T-helper 17 cell (primary cell): Measurements from ENCODE around the gene AMN. TPM values are rescaled to one million over a fixed set of nuclear protein-coding genes. Genes with fewer than 3 reads are reported as not detected.
"Not testable (repeated sequence)": the region's sequence is repeated elsewhere in the genome, so short reads cannot be mapped to it uniquely, and the experiment has no call there.

Experiments
- ATAC-seq: fragments of 150-1000 bp; cut with Tn5 transposase; 2 replicates; pipeline ENCODE4 v1.10.0; 2021; ENCODE audit warnings: mild to moderate bottlenecking, moderate library complexity
- DNase-seq, 3 donors: peaks; one replicate each; pipeline versions ENCODE4 v3.0.0 to v3.0.0-alpha.2; 2020 to 2021
- H3K9me3 ChIP-seq: one replicate; pipeline ENCODE4 v1.7.0; 2013; ENCODE audit warnings: low read length, mild to moderate bottlenecking; ENCODE audit not compliant: control insufficient read depth, poor library complexity, severe bottlenecking
- H3K27ac Mint-ChIP-seq: one replicate; pipeline ENCODE4 v1.8.0; 2022; ENCODE audit warnings: mild to moderate bottlenecking, moderate library complexity, mixed read lengths
- H3K27me3 Mint-ChIP-seq: one replicate; pipeline ENCODE4 v1.8.0; 2022; ENCODE audit warnings: mixed read lengths
- H3K36me3 Mint-ChIP-seq: one replicate; pipeline ENCODE4 v1.8.0; 2022; ENCODE audit warnings: low read depth, mixed read lengths
- H3K4me1 Mint-ChIP-seq: one replicate; pipeline ENCODE4 v1.8.0; 2022; ENCODE audit warnings: mild to moderate bottlenecking, mixed read lengths
- H3K4me3 Mint-ChIP-seq: one replicate; pipeline ENCODE4 v1.8.0; 2022; ENCODE audit warnings: mild to moderate bottlenecking, moderate library complexity, mixed read lengths
- total RNA-seq, 4 donors: library from RNA in 2 of 4; stranded (reverse) in 2 of 4; gene quantifications; one replicate each; pipeline ENCODE4 v1.2.3 and lab custom pipeline; 2022 to 2026

The AMN gene
- total RNA-seq, 2 donors from 2014 or later, result 0.65 to 2.3 TPM

GRCh38 chr14:102889615-102890014 is 32.8 kb upstream of the AMN start:
- no peaks in the 10 kb centered on the region for H3K4me1 Mint-ChIP-seq
- H3K4me3 Mint-ChIP-seq, result no peak overlapping the region
- no peak overlapping the region for H3K27ac Mint-ChIP-seq
- no peaks in the 10 kb centered on the region for H3K27me3 Mint-ChIP-seq
- ATAC-seq, result no peak
- H3K36me3 Mint-ChIP-seq, result no peaks in the 10 kb centered on the region
- DNase-seq, result no peak
- no peaks in the 10 kb centered on the region for H3K9me3 ChIP-seq

- H3K36me3 Mint-ChIP-seq, result no peaks in the 10 kb centered on the region
These were observed 31.4 kb upstream of the AMN start for GRCh38 chr14:102891111-102891510.

GRCh38 chr14:102891556-102891955 is 30.9 kb upstream of the AMN start:
- no peak overlapping the region for H3K27ac Mint-ChIP-seq
- H3K27me3 Mint-ChIP-seq, result no peaks in the 10 kb centered on the region

More at GRCh38 chr14:102891111-102891510, 31.4 kb upstream of the AMN start:
- ATAC-seq, result no peak
- H3K4me3 Mint-ChIP-seq, result no peak overlapping the region
- H3K4me1 Mint-ChIP-seq, result no peaks in the 10 kb centered on the region
- no peak for DNase-seq
- H3K27ac Mint-ChIP-seq, result no peak overlapping the region
- no peaks in the 10 kb centered on the region for H3K9me3 ChIP-seq
- no peaks in the 10 kb centered on the region for H3K27me3 Mint-ChIP-seq

GRCh38 chr14:102892651-102893050 is 29.8 kb upstream of the AMN start:
- H3K4me1 Mint-ChIP-seq, result no peaks in the 10 kb centered on the region
- DNase-seq, result no peak
- no peak overlapping the region for H3K27ac Mint-ChIP-seq
- ATAC-seq, result no peak
- H3K4me3 Mint-ChIP-seq, result no peak overlapping the region
- H3K27me3 Mint-ChIP-seq, result no peaks in the 10 kb centered on the region
- H3K9me3 ChIP-seq, result no peaks in the 10 kb centered on the region
- H3K36me3 Mint-ChIP-seq, result no peaks in the 10 kb centered on the region

More at GRCh38 chr14:102891556-102891955, 30.9 kb upstream of the AMN start:
- Mint-ChIP-seq H3K36me3 (no peaks in the 10 kb centered on the region), H3K4me3 (no peak overlapping the region), H3K4me1 (no peaks in the 10 kb centered on the region)
- DNase-seq, result no peak
- H3K9me3 ChIP-seq, result no peaks in the 10 kb centered on the region
- no peak for ATAC-seq

- H3K36me3 Mint-ChIP-seq, result no peaks in the 10 kb centered on the region
- peak overlapping the region; percentile 14 for H3K27ac Mint-ChIP-seq
- ATAC-seq, result no peak
- no peak for DNase-seq
- H3K4me1 Mint-ChIP-seq, result peaks cover 2% of the 10 kb centered on the region
- no peaks in the 10 kb centered on the region for H3K27me3 Mint-ChIP-seq
- no peak overlapping the region for H3K4me3 Mint-ChIP-seq
- H3K9me3 ChIP-seq, result no peaks in the 10 kb centered on the region
These were observed 29.0 kb upstream of the AMN start for GRCh38 chr14:102893452-102893851.

GRCh38 chr14:102896735-102897134 is 25.7 kb upstream of the AMN start:
- H3K4me1 Mint-ChIP-seq, H3K36me3 Mint-ChIP-seq, H3K9me3 ChIP-seq, H3K27me3 Mint-ChIP-seq, H3K27ac Mint-ChIP-seq, DNase-seq, H3K4me3 Mint-ChIP-seq, ATAC-seq: not testable (repeated sequence)

GRCh38 chr14:102897299-102898027 is 25.0 kb upstream of the AMN start:
- no peak for ATAC-seq
- Mint-ChIP-seq H3K36me3 (peaks cover 4% of the 10 kb centered on the region), H3K4me3 (no peak overlapping the region), H3K4me1 (peaks cover 7% of the 10 kb centered on the region), H3K27ac (no peak overlapping the region), H3K27me3 (no peaks in the 10 kb centered on the region)
- H3K9me3 ChIP-seq, result no peaks in the 10 kb centered on the region
- DNase-seq, result no peak

- peak overlapping the region; percentile 9 for H3K27ac Mint-ChIP-seq
- no peaks in the 10 kb centered on the region for H3K9me3 ChIP-seq
- peaks cover 7% of the 10 kb centered on the region for H3K36me3 Mint-ChIP-seq
- ATAC-seq (no peak), DNase-seq (no peak)
- no peak overlapping the region for H3K4me3 Mint-ChIP-seq
- H3K27me3 Mint-ChIP-seq, result no peaks in the 10 kb centered on the region
- peaks cover 7% of the 10 kb centered on the region for H3K4me1 Mint-ChIP-seq
These were observed 24.2 kb upstream of the AMN start for GRCh38 chr14:102898298-102898697.

GRCh38 chr14:102898776-102899515 is 23.5 kb upstream of the AMN start:
- ATAC-seq, result peak; percentile 27

GRCh38 chr14:102899516-102899900 is 23.0 kb upstream of the AMN start:
- Mint-ChIP-seq H3K27me3 (no peaks in the 10 kb centered on the region), H3K4me3 (no peak overlapping the region), H3K36me3 (peaks cover 7% of the 10 kb centered on the region), H3K4me1 (peaks cover 7% of the 10 kb centered on the region), H3K27ac (no peak overlapping the region)
- ATAC-seq (no peak), DNase-seq (no peak)
- no peaks in the 10 kb centered on the region for H3K9me3 ChIP-seq

More at GRCh38 chr14:102898776-102899515, 23.5 kb upstream of the AMN start:
- H3K9me3 ChIP-seq, result no peaks in the 10 kb centered on the region
- Mint-ChIP-seq H3K4me3 (no peak overlapping the region), H3K36me3 (peaks cover 7% of the 10 kb centered on the region), H3K4me1 (peaks cover 7% of the 10 kb centered on the region), H3K27ac (peak overlapping the region; percentile 9), H3K27me3 (no peaks in the 10 kb centered on the region)
- DNase-seq, result no peak

- DNase-seq, result no peak
- ATAC-seq, result peak; percentile 65
- H3K27me3 Mint-ChIP-seq, result no peaks in the 10 kb centered on the region
- no peaks in the 10 kb centered on the region for H3K9me3 ChIP-seq
- no peak overlapping the region for H3K4me3 Mint-ChIP-seq
- H3K27ac Mint-ChIP-seq, result peak overlapping the region; percentile 72
- H3K36me3 Mint-ChIP-seq, result peaks cover 7% of the 10 kb centered on the region
- peaks cover 7% of the 10 kb centered on the region for H3K4me1 Mint-ChIP-seq
These were observed 21.6 kb upstream of the AMN start for GRCh38 chr14:102900631-102901571.

GRCh38 chr14:102901633-102902032 is 20.8 kb upstream of the AMN start:
- Mint-ChIP-seq H3K27ac (peak overlapping the region; percentile 72), H3K36me3 (peaks cover 7% of the 10 kb centered on the region), H3K27me3 (no peaks in the 10 kb centered on the region), H3K4me3 (no peak overlapping the region), H3K4me1 (peaks cover 7% of the 10 kb centered on the region)
- ATAC-seq (peak; percentile 66), DNase-seq (no peak)
- H3K9me3 ChIP-seq, result no peaks in the 10 kb centered on the region

GRCh38 chr14:102902086-102902485 is 20.4 kb upstream of the AMN start:
- Mint-ChIP-seq H3K4me3 (no peak overlapping the region), H3K36me3 (peaks cover 7% of the 10 kb centered on the region), H3K4me1 (peaks cover 7% of the 10 kb centered on the region), H3K27me3 (no peaks in the 10 kb centered on the region), H3K27ac (peak overlapping the region; percentile 79)
- ATAC-seq (no peak), DNase-seq (no peak)
- no peaks in the 10 kb centered on the region for H3K9me3 ChIP-seq
